ENCODE data around the gene SLC22A16.
"Not testable (repeated sequence)": the region's sequence is repeated elsewhere in the genome, so short reads cannot be mapped to it uniquely, and the experiment has no call there.

SLC22A16 gene

GRCh38 chr6:110488606-110489190, 12.3 kb upstream of the SLC22A16 start:
- no peak for DNase-seq (ENCODE audit: low read depth)

- not testable (repeated sequence) for DNase-seq (ENCODE audit: low read depth)
These were observed 11.6 kb upstream of the SLC22A16 start for GRCh38 chr6:110487968-110488381.

DNA sequence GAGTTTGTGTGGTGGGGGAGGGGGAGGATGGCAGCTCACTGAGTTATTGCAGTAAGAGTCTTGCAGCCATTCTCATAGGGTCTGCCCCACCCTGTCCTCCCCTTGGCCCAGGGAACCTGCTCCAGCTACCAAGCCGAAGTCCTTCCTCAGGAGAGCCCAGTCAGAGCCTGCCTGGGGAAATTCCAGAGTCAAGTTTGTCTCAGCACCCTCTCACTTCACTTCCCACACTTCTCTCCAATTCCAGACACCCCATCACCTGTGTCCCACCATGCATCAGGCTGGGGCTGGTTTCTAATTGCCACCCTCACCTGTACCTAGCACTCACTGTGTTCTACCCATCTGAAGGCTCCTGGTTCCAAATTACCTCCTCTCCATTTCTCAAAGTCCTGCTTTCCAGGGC, 10.3 kb upstream of the SLC22A16 start:
- no peak for DNase-seq (ENCODE audit: low read depth)

GRCh38 chr6:110485491-110485890, 9.1 kb upstream of the SLC22A16 start:
- peak; percentile 11 for DNase-seq (ENCODE audit: low read depth)

DNA sequence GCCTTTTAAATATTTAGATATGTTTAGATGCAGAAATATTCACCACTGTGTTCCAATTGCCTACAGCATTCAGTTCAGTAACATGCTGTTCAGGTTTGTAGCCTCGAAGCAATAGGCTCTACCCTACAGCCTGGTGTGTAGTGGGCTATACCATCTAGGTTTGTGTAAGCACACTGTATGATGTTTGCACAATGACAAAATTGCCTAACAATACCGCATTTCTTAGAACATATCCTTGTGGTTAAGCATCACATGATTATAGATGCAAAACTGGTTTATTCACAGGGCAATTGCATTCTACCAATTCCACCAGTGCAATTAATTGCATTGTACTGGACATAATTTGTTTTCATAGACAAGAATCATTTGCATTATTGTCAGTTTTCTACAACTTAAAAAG, 7.9 kb upstream of the SLC22A16 start:
- DNase-seq (ENCODE audit: low read depth) = peak; percentile 50

DNA sequence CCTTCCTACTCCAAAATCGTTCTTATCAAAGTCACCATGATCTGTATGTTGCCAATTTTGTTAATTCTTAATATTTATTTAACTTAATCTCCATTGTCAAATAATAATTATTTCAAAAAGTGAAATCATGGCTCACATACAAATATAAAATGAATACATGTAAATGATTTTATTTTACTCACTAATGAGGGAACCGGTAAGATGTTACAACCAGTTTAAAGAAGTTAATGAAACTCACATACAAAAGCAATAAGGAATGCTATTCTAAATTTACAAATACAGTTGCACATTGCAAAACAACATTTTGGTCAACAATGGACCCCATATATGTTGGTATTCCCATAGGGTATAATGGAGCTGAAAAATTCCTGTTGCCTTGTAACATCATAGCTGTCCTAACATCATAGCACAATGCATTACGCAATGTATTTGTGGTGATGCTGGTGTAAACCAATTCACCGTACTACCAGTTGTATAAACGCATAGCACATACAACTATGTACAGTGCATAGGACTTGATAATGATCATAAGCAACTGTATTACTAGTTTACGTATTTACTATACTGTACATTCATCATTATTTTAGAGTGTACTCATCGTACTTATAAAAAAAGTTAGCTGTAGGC, 6.5 kb upstream of the SLC22A16 start:
- DNase-seq (ENCODE audit: low read depth) = peak; percentile 14

GRCh38 chr6:110481081-110481480, 4.7 kb upstream of the SLC22A16 start:
- DNase-seq (ENCODE audit: low read depth) = no peak

GRCh38 chr6:110475066-110475653, 1.3 kb downstream of the SLC22A16 start:
- no peak for DNase-seq (ENCODE audit: low read depth)

DNA sequence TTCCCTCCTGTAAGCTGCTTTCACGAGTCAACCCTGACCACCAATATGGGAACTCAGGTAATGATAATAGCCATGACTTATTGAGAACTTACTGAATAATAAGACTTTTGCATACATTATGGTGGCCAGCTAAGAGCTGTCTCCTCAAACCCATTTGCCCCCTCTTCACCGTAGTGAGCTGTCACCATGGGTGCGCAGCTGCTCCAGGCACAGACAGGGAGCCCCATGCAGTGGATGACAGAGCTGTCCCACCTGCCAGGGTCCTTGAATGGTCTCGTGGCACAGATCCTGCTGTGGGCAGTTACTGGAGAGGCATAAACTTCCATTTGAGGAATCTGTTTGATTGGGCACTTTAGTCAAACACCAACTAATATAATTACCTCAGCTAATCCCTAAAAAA, 1.9 kb downstream of the SLC22A16 start:
- no peak for DNase-seq (ENCODE audit: low read depth)

DNA sequence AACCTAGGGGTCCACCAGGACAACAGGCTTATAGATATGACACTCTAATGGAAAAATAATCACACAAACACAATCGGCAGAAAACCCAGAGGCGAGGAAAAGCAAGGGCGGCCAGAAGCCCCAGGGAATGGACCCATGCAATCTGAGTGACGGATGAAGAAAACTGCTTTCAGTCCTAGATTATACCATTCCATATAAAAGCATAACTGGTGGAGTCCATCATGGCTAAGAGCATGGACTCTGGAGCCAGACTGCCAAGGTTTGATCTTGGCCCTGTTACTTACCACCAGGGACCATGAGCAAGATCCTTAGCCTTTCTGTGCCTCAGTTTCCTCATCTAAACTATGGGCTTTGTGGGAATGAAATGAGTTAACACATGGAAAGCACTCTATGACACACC, 3.7 kb downstream of the SLC22A16 start:
- DNase-seq (ENCODE audit: low read depth) = no peak

DNA sequence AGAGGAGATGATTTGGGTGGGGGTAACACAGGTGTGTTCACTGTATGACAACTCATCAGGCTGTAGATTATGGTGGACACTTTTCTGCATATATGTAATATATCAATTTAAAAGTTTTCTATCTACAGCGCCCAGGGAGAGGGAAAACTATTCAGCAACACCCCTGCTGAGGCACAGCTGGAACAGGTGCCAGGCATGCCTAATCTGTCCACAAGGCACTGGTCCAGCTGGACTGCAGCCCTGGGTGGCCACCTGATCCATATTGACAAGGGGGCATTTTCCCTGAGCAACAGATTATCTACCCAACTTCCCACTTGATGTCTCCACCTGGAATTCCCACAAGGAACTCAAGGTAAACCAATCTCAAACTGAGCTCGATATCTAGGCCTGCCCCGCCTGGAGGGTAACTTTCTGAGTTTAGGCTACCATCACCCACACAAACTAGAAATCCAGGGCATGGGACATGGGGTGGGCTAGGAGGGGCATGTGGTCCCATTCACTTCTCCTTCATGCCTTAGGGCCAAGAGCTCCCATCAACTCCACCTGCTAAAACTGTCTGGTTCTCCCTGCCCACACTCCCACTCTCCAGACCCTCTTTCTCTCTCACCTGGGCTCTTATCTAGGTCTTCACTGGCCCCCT, 4.6 kb downstream of the SLC22A16 start:
- DNase-seq (ENCODE audit: low read depth) = no peak

DNA sequence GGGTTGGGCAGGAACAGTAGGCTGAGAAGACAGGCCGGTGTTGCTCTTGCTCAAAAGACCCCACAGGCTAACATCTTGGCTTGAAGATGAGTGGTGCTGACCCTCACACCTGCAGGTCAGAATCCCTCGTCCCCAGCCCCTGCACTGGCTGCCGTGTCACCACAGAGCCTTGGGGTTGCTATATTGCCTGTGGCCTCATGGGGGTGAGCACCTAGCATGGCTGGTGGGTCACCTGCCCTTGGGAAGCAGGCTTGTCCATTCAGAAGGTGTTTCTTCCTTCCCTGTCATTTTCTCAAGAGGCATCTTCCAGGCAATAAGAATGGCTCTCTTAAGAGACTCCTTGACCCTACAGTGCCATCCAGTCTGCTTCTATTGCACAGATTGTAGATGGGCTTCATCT, 7.7 kb downstream of the SLC22A16 start:
- DNase-seq (ENCODE audit: low read depth) = no peak

DNA sequence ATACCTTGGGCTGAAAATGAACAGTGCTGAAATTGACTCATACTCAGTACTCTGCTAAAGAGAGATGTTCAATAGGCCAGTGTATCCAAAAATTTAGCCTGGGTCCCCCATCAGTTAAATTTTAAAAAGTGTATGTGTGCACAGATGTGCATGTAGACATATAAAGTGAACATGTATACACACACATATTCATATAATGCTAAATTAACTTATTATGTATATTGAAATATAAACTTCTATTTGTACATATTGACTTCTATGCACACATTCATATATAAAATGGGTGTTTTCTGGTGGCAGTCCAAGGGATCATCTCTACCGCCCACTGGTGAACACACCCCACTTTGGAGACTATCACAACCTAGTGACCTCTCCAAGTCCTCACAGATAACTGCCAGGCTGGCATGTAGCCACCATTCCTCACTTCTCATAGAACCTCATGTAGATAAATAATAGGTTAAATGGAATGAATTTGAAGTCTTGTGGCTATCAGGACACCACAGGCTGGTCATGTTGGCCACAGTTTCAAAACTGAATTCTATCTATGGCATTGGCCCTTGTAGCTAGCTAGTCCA, 8.8 kb downstream of the SLC22A16 start:
- no peak for DNase-seq (ENCODE audit: low read depth)

DNA sequence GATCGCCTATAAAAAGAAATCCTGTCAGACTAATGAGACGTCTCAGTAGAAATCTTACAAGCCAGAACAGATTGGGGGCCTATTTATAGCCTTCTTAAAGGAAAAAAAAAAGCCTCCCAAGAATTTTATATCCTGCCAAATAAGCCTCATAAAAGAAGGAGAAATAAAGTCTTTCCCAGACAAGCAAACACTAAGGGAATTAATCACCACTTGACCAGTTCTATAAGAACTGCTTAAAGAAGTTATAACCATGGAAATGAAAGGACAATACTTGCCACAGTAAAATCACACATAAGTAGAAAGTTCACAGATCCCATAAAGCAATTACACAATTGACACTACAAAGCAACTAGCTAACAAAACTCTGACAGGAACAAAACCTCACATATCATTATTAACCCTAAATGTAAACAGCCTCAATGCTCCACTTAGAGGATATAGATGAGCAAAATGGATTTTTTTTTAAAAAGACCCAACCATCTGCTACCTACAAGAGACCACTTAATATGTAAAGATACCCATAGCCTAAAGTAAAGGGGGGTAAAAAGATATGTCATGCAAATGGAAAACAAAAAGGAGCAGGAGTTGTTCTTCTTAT, 13.4 kb downstream of the SLC22A16 start:
- DNase-seq (ENCODE audit: low read depth) = no peak

DNA sequence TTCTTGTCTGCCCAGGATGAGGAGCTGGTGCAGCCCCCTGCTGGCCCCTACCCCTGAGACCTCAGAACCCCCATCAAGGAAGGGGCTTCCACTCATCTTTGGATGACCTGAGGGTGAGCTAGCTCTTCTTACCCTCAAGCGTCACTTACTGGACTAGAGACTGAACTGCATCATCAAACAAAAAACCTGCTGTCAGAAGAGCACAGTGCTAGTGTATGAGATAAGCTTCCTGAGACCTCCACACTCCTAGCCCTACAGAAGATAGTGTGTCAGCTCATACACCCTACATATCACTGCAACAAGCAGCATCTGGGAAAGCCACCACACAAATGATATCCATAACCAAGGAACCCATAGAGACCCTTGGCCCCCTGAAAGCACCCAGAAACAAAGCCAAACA, 15.0 kb downstream of the SLC22A16 start:
- DNase-seq (ENCODE audit: low read depth) = no peak

- DNase-seq (ENCODE audit: low read depth) = no peak
These were observed 17.3 kb downstream of the SLC22A16 start for GRCh38 chr6:110459137-110459536.

DNA sequence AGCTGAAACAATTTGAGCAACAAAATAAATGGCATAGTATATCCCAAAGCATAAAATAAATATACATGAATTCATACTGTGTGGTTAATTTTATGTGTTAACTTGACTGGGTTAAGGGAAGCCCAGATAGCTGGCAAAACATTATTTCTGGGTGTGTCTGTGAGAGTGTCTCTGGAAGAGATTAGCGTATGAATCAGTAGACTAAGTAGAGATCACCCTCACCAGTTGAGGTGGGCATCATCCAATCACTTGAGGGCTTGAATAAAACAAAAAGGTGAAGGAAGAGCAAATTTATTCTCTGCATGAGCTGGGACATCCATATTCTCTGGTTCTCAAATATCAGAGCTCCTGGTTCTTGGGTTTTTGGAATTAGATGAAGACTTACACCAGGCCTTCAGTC, 17.9 kb downstream of the SLC22A16 start:
- no peak for DNase-seq (ENCODE audit: low read depth)

GRCh38 chr6:110457567-110458175, 18.7 kb downstream of the SLC22A16 start:
- peak; percentile 31 for DNase-seq (ENCODE audit: low read depth)

DNA sequence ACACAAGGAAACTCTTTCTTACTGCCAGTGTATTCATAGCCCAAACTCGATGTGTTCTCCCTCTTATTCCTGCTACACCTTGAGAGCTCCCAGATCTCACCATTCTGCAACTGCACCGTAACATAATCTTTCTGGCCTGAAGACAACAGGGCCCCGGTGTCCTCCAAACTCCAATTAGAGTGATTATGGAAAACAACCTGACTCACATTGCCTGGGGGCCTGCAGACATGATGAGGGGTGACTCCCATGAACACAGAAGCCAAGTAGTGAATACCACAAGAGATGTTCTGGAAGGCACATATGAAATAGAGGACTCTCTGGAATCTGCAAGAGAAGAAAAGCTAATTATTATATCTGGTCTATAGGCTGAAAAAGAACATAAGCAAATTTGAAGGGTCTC, 19.7 kb downstream of the SLC22A16 start:
- no peak for DNase-seq (ENCODE audit: low read depth)

GRCh38 chr6:110449541-110449895, 26.9 kb downstream of the SLC22A16 start:
- DNase-seq (ENCODE audit: low read depth) = peak; percentile 1

GRCh38 chr6:110448846-110449540, 27.4 kb downstream of the SLC22A16 start:
- DNase-seq (ENCODE audit: low read depth) = no peak

DNA sequence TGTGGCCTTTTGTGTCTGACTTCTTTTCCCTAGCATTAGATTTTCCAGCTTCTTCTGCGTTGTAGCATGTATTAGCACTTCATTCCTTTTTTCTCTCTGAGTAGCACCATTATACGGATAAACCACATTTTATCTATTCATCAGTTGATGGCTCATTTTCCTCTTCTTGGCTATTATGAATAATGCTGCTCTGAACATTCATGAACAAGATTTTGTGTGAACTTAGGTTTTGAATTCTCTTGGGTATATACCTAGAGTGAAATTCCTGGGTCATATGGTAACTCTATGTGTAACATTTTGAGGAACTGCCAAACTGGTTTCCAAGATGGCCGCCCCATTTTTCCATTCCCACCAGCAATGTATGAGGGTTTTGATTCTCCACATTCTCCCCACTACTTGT, 28.7 kb downstream of the SLC22A16 start:
- no peak for DNase-seq (ENCODE audit: low read depth)
